NOMO-1 treated with DMSO at 0.1 percent for 48 hours (cell line): ENCODE measurements around the gene CLTA.
A peak's percentile ranks its signal among the peaks of the same experiment; 100 is the strongest.
"Not testable (repeated sequence)": the region's sequence is repeated elsewhere in the genome, so short reads cannot be mapped to it uniquely, and the experiment has no call there.

Experiments used
- DNase-seq: peaks from one replicate; lab custom pipeline; 2025; ENCODE audit not compliant: unreplicated experiment; lab: John Stamatoyannopoulos, UW

The CLTA gene

GRCh38 chr9:36158122-36158521 lies 32.6 kb upstream of the CLTA start:
- peak; percentile 56 for DNase-seq

- no peak for DNase-seq
Measured at GRCh38 chr9:36158917-36159316, 31.8 kb upstream of the CLTA start.

- not testable (repeated sequence) for DNase-seq
Measured at GRCh38 chr9:36159509-36159908, 31.2 kb upstream of the CLTA start.

- DNase-seq: not testable (repeated sequence)
Measured at GRCh38 chr9:36160126-36160525, 30.6 kb upstream of the CLTA start.

- DNase-seq: no peak
Measured at GRCh38 chr9:36161187-36161586, 29.5 kb upstream of the CLTA start.

- DNase-seq: no peak
Measured at GRCh38 chr9:36162211-36162738, 28.4 kb upstream of the CLTA start.

GRCh38 chr9:36163049-36163785 lies 27.5 kb upstream of the CLTA start:
- no peak for DNase-seq

GRCh38 chr9:36163786-36164170 lies 26.9 kb upstream of the CLTA start:
- DNase-seq: no peak

- DNase-seq: no peak
Measured at GRCh38 chr9:36164372-36164771, 26.3 kb upstream of the CLTA start.

GRCh38 chr9:36164989-36165388 lies 25.7 kb upstream of the CLTA start:
- DNase-seq: no peak

GRCh38 chr9:36165826-36166167 lies 24.9 kb upstream of the CLTA start:
- DNase-seq: no peak

- DNase-seq: peak; percentile 92
Measured at GRCh38 chr9:36166168-36166927, 24.4 kb upstream of the CLTA start.

- no peak for DNase-seq
Measured at GRCh38 chr9:36169166-36169565, 21.6 kb upstream of the CLTA start, which contains the start of gene CCIN. Gene CCIN, plus strand, starts transcription at chr9:36169388. Its CDS starts 115 bp downstream, at chr9:36169503.

- peak; percentile 93 for DNase-seq
Measured at GRCh38 chr9:36169708-36170107, 21.0 kb upstream of the CLTA start.

GRCh38 chr9:36170531-36170930 lies 20.2 kb upstream of the CLTA start:
- no peak for DNase-seq

- no peak for DNase-seq
Measured at GRCh38 chr9:36173861-36174260, 16.9 kb upstream of the CLTA start.

- no peak for DNase-seq
Measured at GRCh38 chr9:36174271-36174670, 16.4 kb upstream of the CLTA start.

- DNase-seq: no peak
Measured at GRCh38 chr9:36174731-36175130, 16.0 kb upstream of the CLTA start.

- not testable (repeated sequence) for DNase-seq
Measured at GRCh38 chr9:36175209-36175608, 15.5 kb upstream of the CLTA start.

GRCh38 chr9:36176496-36176895 lies 14.2 kb upstream of the CLTA start:
- not testable (repeated sequence) for DNase-seq

GRCh38 chr9:36177571-36177970 lies 13.2 kb upstream of the CLTA start:
- no peak for DNase-seq

- DNase-seq: not testable (repeated sequence)
Measured at GRCh38 chr9:36180243-36180642, 10.5 kb upstream of the CLTA start.
